T-helper 1 cell treated with Interleukin-12 subunit alpha and Interleukin-12 subunit beta and Interleukin-4 antibody, amounts not matched to agents 30 ng/mL and 1 ng/mL, for 36 hours (primary cell): ENCODE data around the gene GALK2. TPM values are rescaled to one million over a fixed set of nuclear protein-coding genes. Genes with fewer than 3 reads are reported as not detected.

ENCODE experiments used
- intact Hi-C: fragments of 100-400 bp; cut with micrococcal nuclease; formaldehyde crosslinking; loops from one replicate; pipeline ENCODE4 v1.15.1; 2024
- total RNA-seq: library from RNA; stranded (reverse); gene quantifications from 2 replicates; pipeline ENCODE4 v1.2.3, GENCODE V29; 2022

Gene GALK2
- total RNA-seq, 1 donor from 2014 or later: 28.1 TPM

GRCh38 chr15:49273734-49274318 lies 103.8 kb downstream of the GALK2 start:
- intact Hi-C loops: no loop called here

DNA sequence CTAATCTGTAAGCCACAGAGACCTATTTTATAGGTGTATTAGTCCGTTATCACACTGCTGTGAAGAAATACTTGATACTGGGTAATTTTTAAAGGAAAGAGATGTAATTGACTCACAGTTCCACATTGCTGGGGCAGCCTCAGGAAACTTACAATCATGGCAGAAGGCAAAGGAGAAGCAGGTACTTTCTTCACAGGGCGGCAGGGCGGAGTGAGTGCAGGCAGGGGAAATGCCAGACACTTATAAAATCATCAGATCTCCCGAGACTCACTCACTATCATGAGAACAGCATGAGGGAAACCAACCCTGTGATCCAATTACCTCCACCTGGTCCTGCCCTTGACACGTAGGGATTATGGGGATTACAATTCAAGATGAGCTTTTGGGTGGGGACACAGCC lies 108.7 kb downstream of the GALK2 start:
- intact Hi-C loops: no loop called here

- intact Hi-C loops: no loop called here
Measured at GRCh38 chr15:49279521-49280456, 109.7 kb downstream of the GALK2 start.

DNA sequence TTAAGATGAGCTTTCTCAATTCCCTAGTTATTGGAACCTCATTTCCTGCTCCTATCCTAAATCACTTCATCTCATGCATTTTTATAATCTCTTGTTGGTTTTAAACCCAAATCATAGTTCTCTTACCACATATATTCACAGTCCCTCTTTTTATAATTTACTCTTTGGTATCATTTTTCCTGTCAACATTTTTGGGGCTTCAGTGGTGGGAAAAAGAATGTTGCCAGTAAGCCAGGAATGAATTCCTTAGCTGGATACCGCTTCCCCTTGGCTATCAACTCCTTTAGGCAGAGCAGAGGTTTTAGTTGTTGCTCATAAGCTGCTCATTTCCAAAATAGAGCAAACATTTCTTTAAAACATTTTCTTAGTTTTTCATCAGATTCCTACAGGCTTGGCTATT lies 112.3 kb downstream of the GALK2 start:
- intact Hi-C loops: no loop called here

- intact Hi-C loops: no loop called here
Measured at GRCh38 chr15:49286649-49287404, 116.8 kb downstream of the GALK2 start.

GRCh38 chr15:49287481-49287880 lies 117.4 kb downstream of the GALK2 start:
- intact Hi-C loops: no loop called here

GRCh38 chr15:49288391-49288790 lies 118.3 kb downstream of the GALK2 start:
- intact Hi-C loops: no loop called here

DNA sequence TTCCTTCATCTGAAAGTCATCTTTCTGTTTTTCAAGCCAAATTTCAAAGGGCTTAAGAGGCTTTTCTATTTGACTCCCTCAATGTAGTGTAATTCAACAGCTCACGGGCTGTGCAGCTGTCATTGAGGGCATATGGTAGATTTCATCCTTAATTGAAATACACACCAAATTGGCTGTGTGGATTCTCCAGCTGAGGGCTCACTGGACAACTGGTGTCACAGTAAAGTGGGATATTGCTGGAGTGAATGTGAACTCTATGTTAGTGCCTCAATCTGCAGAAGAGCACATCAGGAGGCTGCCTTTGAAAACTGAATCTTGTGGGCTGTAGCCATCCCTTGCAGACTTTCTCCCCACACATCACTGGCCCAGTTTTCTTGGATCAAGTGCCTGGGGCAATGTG lies 120.1 kb downstream of the GALK2 start:
- intact Hi-C loops: loop anchor here (10.0 kb wide), 1 partner anchor 765 kb away; no protein-coding TSS in a partner anchor

DNA sequence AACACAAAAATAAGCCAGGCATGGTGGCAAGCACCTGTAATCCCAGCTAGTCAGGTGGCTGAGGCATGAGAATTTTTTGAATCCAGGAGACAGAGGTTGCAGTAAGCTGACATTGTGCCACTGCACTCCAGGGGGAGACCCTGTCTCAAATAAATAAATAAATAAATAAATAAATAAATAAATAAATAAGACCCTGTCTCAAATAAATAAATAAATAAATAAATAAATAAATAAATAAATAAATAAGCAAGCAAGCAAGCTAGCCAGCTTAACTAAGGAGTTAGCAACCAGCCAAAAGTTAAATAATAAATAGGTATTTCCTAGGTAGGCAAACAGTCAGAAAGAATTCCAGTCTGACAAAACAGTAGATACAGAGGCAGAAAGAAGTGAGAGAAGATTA lies 123.9 kb downstream of the GALK2 start:
- intact Hi-C loops: loop anchor here (10.0 kb wide), 1 partner anchor 761 kb away; no protein-coding TSS in a partner anchor

- intact Hi-C loops: loop anchor here (10.0 kb wide), 1 partner anchor 759 kb away; no protein-coding TSS in a partner anchor
Measured at GRCh38 chr15:49296258-49296657, 126.2 kb downstream of the GALK2 start.

DNA sequence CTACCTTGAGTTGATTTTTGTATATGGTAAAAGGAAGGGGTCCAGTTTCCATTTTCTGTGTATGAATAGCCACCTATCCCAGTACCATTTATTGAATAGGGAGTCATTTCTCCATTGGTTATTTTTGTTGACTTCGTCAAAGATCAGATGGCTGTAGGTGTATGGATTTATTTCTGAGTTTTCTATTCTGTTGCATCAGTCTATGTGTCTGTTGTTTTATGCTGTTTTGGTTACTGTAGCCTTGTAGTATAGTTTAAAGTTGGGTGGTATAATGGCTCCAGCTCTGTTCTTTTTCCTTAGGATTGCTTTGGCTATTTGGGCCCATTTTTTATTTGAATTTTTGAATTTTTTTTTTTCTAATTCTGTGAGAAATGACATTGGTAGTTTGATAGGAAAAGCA lies 127.5 kb downstream of the GALK2 start:
- intact Hi-C loops: loop anchor here (10.0 kb wide), 1 partner anchor 757 kb away; no protein-coding TSS in a partner anchor

DNA sequence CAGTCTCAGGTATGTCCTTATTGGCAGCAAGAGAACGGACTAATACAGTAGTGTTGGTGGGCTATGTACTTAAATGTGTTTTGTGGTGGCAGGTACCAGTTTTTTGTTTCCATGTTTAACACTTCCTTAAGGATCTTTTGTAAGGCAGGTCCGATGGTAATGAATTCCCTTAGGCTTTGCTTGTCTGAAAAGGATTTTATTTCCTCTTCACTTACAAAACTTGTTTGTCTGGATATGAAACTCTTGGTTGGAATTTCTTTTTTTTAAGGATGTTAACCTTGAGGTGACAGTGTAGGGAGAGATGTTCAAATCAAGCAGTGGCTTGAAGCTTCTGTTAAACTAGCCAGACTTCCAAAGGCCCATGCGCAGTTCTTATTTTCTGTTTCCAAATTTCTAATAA lies 130.8 kb downstream of the GALK2 start:
- intact Hi-C loops: no loop called here

DNA sequence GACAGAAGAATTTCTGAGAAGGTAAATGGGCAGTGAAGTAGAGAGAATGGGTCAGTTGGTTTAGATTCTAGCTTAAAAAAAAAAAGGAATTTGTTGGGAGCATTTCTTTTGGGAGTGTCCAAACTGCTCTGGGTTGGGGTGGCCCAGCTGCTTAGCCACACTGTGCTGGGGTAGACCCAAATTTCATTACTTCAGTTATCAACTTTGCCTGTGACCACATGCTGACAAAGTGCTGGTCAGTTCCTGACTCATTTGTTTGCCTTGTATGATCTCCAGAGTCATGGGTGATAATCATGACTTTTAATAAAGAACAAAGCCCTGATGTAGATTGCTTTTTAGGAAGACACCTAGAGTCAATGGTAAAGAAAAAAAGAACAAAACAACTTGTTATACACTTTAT lies 131.5 kb downstream of the GALK2 start:
- intact Hi-C loops: no loop called here

DNA sequence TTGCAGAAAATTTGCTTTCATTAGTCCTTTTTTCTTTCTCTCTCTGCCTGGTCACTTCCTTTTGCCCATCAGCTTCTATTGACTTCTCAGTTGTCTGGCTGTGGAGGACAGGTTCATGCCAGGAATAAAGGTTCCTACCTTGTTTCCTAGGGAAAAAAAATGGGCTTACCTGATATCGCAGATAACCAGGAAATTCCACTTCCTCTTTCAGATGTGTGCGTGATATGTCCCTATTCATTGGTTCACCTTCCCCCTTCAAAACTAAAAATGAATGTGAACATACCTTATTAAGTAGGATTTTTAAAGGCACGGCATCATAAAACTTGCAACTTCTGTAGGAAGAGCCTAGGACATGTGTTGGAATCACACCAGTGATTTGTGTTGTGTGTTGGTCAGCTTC lies 133.0 kb downstream of the GALK2 start:
- intact Hi-C loops: no loop called here

DNA sequence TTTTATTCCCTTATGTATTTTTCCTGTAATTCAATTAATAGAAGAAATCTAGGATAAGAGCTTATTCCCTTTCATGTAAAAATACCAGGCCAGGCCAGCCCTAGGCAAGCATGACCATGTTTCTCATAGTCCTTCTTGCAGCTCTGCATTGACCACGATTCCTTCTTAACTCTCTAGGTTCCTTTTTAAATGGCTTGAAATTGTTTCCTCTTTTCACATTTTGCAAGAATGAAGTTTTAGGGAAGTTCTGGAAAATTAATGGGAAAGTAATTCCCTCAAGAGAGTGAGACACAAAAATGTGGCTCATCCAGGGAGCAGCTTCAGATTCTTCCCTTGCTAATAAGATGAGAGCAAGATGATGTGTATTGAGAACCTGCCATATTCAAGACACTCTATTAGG lies 136.5 kb downstream of the GALK2 start:
- intact Hi-C loops: no loop called here

GRCh38 chr15:49308686-49309085 lies 138.6 kb downstream of the GALK2 start:
- intact Hi-C loops: no loop called here

DNA sequence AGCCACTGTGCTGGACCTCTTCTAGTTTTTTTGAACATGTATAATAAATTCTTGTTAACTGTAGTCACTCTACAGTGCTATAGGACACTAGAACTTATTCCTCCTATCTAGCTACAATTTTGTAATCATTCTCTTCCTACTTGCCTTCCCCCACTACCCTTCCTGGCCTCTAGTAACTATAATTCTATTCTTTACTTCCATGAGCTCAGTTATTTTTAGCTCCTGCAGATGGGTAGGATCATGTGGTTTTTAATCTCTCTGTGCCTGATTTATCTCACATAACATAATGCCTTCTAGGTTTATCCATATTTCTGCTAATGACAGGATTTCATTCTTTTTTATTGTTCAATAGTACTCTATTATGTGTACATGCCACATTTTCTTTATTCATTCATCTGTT lies 139.8 kb downstream of the GALK2 start:
- intact Hi-C loops: no loop called here

GRCh38 chr15:49313650-49314049 lies 143.6 kb downstream of the GALK2 start:
- intact Hi-C loops: no loop called here

- intact Hi-C loops: no loop called here
Measured at GRCh38 chr15:49314716-49315115, 144.7 kb downstream of the GALK2 start.

DNA sequence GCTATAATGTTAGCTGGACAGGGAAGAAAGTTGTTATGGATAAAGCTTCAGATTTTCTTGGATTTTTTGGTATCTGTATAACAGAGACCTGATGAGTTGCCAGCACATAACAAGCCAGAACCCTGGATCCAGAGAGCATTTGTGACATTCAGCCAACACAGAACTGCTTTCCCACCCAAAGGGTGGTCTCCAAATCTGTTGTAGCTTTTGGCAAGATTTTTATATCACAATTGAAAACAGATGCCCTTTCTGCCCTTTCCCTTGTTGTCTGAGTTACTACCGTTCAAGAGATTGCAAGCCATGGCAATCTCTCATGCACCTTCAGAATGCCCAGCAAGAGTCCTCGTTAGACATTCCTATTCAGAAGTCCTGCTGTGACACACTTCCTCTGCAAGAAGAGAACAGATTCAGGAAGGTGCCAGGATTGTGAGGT lies 145.4 kb downstream of the GALK2 start:
- intact Hi-C loops: no loop called here

DNA sequence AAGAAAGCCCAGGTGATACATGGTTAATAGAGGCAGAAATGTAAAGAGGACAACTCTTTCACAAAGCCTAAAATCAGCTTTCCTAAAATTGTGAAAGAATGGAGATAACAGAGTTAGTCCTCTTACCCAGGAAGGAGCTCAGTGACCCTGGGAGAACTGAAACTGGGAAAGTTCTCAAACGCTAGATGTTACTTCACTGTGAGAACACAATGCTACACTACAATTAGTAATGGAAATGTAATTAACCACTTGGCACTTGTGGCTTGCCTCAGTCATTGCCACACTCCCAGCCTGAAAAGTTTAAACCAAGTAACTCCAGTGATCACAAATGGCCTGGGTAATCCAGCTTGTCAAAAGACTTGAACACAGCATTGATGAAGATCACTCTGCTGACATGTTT lies 150.3 kb downstream of the GALK2 start:
- intact Hi-C loops: no loop called here

DNA sequence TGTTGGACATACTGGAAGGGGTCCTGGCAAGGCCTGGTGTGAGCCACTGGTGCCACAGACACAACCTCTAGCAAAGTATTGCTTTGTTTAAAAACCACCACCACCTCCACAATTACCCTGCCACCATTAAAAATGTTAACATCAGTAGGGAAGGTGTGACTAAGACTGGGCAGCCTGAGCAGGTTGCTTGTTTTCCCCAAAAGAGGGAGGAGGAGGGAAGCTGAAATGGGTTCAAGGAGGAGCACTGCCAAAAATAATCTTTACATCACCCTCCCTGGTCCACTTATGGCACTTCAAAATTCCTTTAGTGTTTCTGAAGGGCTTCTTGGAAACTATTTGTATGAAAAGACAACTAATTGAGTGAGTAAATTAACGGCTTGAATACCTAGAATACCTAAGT lies 153.2 kb downstream of the GALK2 start:
- intact Hi-C loops: no loop called here
